ENCODE results near the gene OR2F1.
"Not testable (repeated sequence)": the region's sequence is repeated elsewhere in the genome, so short reads cannot be mapped to it uniquely, and the experiment has no call there.

OR2F1 gene

DNA sequence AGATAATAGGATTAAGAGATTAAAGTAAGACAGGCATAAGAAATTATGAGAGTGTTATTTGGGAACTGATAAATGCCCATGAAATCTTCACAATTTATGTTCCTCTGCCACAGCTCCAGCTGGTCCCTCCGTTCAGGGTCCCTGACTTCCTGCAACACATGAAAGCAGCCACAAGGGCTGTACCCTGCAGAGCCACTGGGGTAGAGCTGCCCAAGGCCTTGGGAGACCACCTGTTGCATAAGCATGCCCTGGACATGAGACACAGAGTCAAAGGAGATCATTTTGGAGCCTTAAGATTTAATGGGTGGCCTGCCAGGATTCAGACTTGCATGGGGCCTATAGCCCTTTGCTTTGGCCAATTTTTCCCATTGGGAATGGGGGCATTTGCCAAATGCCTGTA lies 56.2 kb downstream of the OR2F1 start:
- not testable (repeated sequence) for DNase-seq

DNA sequence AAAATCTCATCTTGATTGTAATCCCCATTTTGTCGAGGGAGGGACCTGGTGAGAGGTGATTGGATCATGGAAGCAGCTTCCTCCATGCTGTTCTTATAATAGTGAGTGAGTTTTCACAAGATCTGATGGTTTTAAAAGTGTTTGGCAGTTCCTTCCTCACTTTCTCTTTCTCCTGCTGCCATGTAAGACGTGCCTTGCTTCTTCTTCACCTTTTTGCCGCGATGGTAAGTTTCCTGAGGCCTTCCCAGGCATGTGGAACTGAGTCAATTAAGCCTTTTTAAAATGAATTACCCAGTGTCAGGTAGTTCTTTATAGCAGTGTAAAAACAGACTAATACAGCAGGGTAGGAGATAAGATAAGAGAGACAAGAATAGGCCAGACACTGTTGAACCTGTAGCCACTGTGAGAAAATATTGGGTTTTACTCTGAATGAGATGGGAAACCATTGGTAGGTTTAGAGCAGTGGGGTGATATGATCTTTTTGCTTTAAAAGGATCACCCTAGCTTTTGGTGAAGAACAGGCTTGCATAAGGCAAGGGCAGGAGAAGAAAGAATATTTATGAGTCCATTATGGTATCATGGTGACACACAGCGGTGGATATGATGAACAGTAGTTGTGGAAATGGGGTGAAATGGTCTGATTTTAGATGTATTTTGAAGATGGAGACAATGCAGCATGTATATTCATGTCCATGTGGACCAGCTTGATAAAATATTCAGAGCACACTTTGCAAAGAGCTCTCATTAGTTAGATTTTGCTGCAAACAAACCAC lies 57.0 kb downstream of the OR2F1 start:
- no peak for DNase-seq
